ENCODE data around the gene BICD1.

- TF ChIP-seq EP300 (IDR thresholded peaks at IDR 0.05) (no peak), CTCF (IDR thresholded peaks at IDR 0.05) (no peak), POLR2A (IDR thresholded peaks at IDR 0.05) (no peak), POLR2AphosphoS5 (IDR thresholded peaks at IDR 0.05) (no peak)
Measured at GRCh38 chr12:32139064-32139421, 32.4 kb downstream of the BICD1 start.
